OCI-LY7 (cell line): ENCODE results near the gene PUM1.

Source experiments
- EZH2phosphoT487 ChIP-seq: fragments of 200-600 bp; sonication (generic); IDR thresholded peaks from 2 replicates; pipeline ENCODE4 v1.6.1; 2018; ENCODE audit warnings: low read depth, borderline replicate concordance, mild to moderate bottlenecking, mixed run types, antibody characterized with exemption, low read length, moderate library complexity, mixed read lengths
- TF ChIP-seq, protein P1 (sequence below): fragments of 200-600 bp; sonication (generic); conservative IDR thresholded peaks from 2 replicates; pipeline ENCODE4 v1.5.1; 2014; ENCODE audit warnings: mild to moderate bottlenecking, antibody characterized with exemption, low read length, moderate library complexity, mixed read lengths

DNA sequence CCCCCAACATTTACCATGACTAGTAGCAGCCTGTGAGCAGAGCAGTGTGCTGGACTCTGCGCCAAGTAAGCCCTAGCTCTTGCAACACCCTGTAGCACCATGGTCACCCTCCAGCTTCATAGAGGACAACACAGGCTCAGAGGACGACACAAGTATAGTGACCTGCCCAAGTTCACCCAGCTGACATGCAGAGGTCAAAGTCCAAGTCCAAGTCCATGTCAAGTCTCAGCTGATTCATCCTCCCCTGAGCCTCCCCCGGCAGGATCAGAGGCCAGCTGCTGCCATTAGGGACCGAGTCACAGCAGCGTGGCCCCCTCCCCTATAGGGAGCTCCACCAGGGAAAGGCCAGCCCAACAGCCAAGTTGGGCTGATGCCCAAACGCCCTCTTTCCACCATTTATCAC, 172.8 kb downstream of the PUM1 start:
- no peak for TF ChIP-seq EZH2phosphoT487
- TF ChIP-seq, protein P1, sequence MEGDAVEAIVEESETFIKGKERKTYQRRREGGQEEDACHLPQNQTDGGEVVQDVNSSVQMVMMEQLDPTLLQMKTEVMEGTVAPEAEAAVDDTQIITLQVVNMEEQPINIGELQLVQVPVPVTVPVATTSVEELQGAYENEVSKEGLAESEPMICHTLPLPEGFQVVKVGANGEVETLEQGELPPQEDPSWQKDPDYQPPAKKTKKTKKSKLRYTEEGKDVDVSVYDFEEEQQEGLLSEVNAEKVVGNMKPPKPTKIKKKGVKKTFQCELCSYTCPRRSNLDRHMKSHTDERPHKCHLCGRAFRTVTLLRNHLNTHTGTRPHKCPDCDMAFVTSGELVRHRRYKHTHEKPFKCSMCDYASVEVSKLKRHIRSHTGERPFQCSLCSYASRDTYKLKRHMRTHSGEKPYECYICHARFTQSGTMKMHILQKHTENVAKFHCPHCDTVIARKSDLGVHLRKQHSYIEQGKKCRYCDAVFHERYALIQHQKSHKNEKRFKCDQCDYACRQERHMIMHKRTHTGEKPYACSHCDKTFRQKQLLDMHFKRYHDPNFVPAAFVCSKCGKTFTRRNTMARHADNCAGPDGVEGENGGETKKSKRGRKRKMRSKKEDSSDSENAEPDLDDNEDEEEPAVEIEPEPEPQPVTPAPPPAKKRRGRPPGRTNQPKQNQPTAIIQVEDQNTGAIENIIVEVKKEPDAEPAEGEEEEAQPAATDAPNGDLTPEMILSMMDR = no peak
